Coronary artery (tissue), 2 donors: ENCODE data around the gene MTCH1.
"Not testable (repeated sequence)": the region's sequence is repeated elsewhere in the genome, so short reads cannot be mapped to it uniquely, and the experiment has no call there.

Experiments
- DNase-seq: peaks from one replicate; pipeline ENCODE4 v3.0.0-alpha.2; 2017; ENCODE audit warnings: low spot score
- H3K27ac ChIP-seq, 2 donors: fragments of 200-600 bp; sonication (generic); one replicate each; pipeline ENCODE4 v1.5.1; 2016 to 2019
- H3K4me3 ChIP-seq: fragments of 200-600 bp; sonication (generic); 2 replicates; pipeline ENCODE4 v1.5.1; 2016; ENCODE audit warnings: mild to moderate bottlenecking, moderate library complexity
- CTCF ChIP-seq: fragments of 200-600 bp; sonication (generic); IDR thresholded peaks from one replicate; pipeline ENCODE4 v1.5.1; 2019; ENCODE audit warnings: antibody characterized with exemption

Gene MTCH1

GRCh38 chr6:36998723-36999038 is 12.7 kb upstream of the MTCH1 start:
- Histone ChIP-seq H3K27ac (no peak overlapping the region), H3K4me3 (no peak overlapping the region)
- DNase-seq = no peak
- no peak for TF ChIP-seq CTCF

- Histone ChIP-seq H3K27ac (no peak overlapping the region), H3K4me3 (no peak overlapping the region)
- DNase-seq = no peak
- no peak for TF ChIP-seq CTCF
Observed at GRCh38 chr6:36997811-36998722, 12.1 kb upstream of the MTCH1 start.

- not testable (repeated sequence) for DNase-seq, H3K4me3 ChIP-seq, H3K27ac ChIP-seq
Observed at GRCh38 chr6:36990401-36990800, 4.4 kb upstream of the MTCH1 start.

- Histone ChIP-seq H3K27ac (no peak overlapping the region), H3K4me3 (no peak overlapping the region)
- TF ChIP-seq CTCF = no peak
- no peak for DNase-seq
Observed at GRCh38 chr6:36989264-36989663, 3.3 kb upstream of the MTCH1 start.

GRCh38 chr6:36986704-36987047 is 680 bp upstream of the MTCH1 start:
- TF ChIP-seq CTCF = no peak
- peak overlapping the region; percentile 100 for H3K4me3 ChIP-seq
- H3K27ac ChIP-seq = peak overlapping the region; percentile 92 to 99
- DNase-seq = no peak

GRCh38 chr6:36985417-36985807 is 584 bp downstream of the MTCH1 start:
- no peak for DNase-seq
- Histone ChIP-seq H3K27ac (peak overlapping the region; percentile 92 to 99), H3K4me3 (peak overlapping the region; percentile 100)
- no peak for TF ChIP-seq CTCF

- peak overlapping the region; percentile 92 to 99 for H3K27ac ChIP-seq
- no peak for TF ChIP-seq CTCF
- DNase-seq = no peak
- H3K4me3 ChIP-seq = peak overlapping the region; percentile 100
Observed at GRCh38 chr6:36984581-36985416, 1.2 kb downstream of the MTCH1 start.
